GM19463 (cell line): ENCODE measurements around the gene DUSP22.
"Not testable (repeated sequence)": the region's sequence is repeated elsewhere in the genome, so short reads cannot be mapped to it uniquely, and the experiment has no call there.

Experiments
- ATAC-seq: cut with Tn5 transposase; IDR thresholded peaks from one replicate; pipeline ENCODE4 v1.9.1; 2021; ENCODE audit warnings: mild to moderate bottlenecking, moderate library complexity; ENCODE audit not compliant: unreplicated experiment

Gene DUSP22

GRCh38 chr6:279341-280029 is 12.8 kb upstream of the DUSP22 start:
- no peak for ATAC-seq

GRCh38 chr6:280775-281468 is 11.4 kb upstream of the DUSP22 start:
- no peak for ATAC-seq

GRCh38 chr6:281469-282103 is 10.7 kb upstream of the DUSP22 start:
- no peak for ATAC-seq

- ATAC-seq = no peak
Observed at GRCh38 chr6:282177-282866, 10.0 kb upstream of the DUSP22 start.

- no peak for ATAC-seq
Observed at GRCh38 chr6:282867-283416, 9.3 kb upstream of the DUSP22 start.

GRCh38 chr6:284486-284885 is 7.8 kb upstream of the DUSP22 start:
- no peak for ATAC-seq

GRCh38 chr6:285030-285771 is 7.1 kb upstream of the DUSP22 start:
- no peak for ATAC-seq

- ATAC-seq = not testable (repeated sequence)
Observed at GRCh38 chr6:285902-286301, 6.4 kb upstream of the DUSP22 start.

GRCh38 chr6:286681-287488 is 5.4 kb upstream of the DUSP22 start:
- peak; percentile 26 for ATAC-seq

- ATAC-seq = no peak
Observed at GRCh38 chr6:287489-287860, 4.8 kb upstream of the DUSP22 start.

- no peak for ATAC-seq
Observed at GRCh38 chr6:288866-289265, 3.4 kb upstream of the DUSP22 start.

- ATAC-seq = no peak
Observed at GRCh38 chr6:290111-290922, 2.0 kb upstream of the DUSP22 start.

- no peak for ATAC-seq
Observed at GRCh38 chr6:291204-291696, 1.0 kb upstream of the DUSP22 start.

- ATAC-seq = peak; percentile 31
Observed at GRCh38 chr6:292506-293192, 362 bp downstream of the DUSP22 start.

GRCh38 chr6:293193-294174 is 1.2 kb downstream of the DUSP22 start:
- no peak for ATAC-seq

- no peak for ATAC-seq
Observed at GRCh38 chr6:294656-295565, 2.6 kb downstream of the DUSP22 start.
